Erythroblast (primary cell): ENCODE measurements around the gene SF3B6.

Experiments used
- GATA1 ChIP-seq: IDR thresholded peaks from 2 replicates; pipeline ENCODE4 v1.6.1; 2011; ENCODE audit warnings: low read depth, mild to moderate bottlenecking, control low read depth, low read length, moderate library complexity
- POLR2A ChIP-seq: IDR thresholded peaks from 2 replicates; pipeline ENCODE4 v1.6.1; 2011; ENCODE audit warnings: mild to moderate bottlenecking, low read length

- no peak for TF ChIP-seq POLR2A
- no peak for TF ChIP-seq GATA1
Observed at GRCh38 chr2:24072259-24072658, 3.9 kb downstream of the SF3B6 start.
